Measurements from ENCODE around the gene ZSWIM8. TPM values are rescaled to one million over a fixed set of nuclear protein-coding genes. Genes with fewer than 3 reads are reported as not detected.

ZSWIM8 gene
- polyA plus RNA-seq, 3 donors: 7.8 to 150 (median 19.2) TPM

DNA sequence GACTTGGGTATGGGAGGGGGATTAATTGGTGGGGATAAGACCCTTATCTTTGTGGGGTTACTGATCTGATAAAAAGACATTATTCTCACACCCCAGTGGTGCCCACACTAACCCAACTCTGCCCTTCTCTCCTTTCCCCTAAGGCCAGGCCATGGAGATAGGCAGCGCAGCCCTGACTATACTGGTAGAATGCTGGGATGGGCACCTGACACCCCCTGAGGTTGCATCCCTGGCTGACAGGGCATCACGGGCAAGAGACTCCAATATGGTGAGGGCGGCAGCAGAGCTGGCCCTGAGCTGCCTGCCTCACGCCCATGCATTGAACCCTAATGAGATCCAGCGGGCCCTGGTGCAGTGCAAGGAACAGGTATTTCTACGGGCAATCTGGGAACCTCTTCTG is 12.7 kb downstream of the ZSWIM8 start:
- Histone ChIP-seq H2AFZ (ENCODE audit: insufficient read depth, low read depth, low read length, poor library complexity, severe bottlenecking) (no peak overlapping the region), H3K4me3 (replicated peaks in 1 of 3; ENCODE audit: low read depth in 2 of 3, low read length in 3 of 3) (no peak overlapping the region), H3K27ac (ENCODE audit: low read depth in 1 of 2, low read length in 2 of 2) (no peak overlapping the region), H3K4me1 (ENCODE audit: control insufficient read depth in 1 of 2, insufficient read depth in 2 of 2, low read length in 2 of 2) (no peaks in the 10 kb centered on the region), H3K36me3 (replicated peaks in 1 of 2; ENCODE audit: control insufficient read depth in 1 of 2, insufficient read depth in 2 of 2, low read length in 2 of 2) (peaks cover 91 to 100% of the 10 kb centered on the region in 2 donors), H4K20me1 (ENCODE audit: insufficient read depth, low read length) (peaks cover 65% of the 10 kb centered on the region), H3K9ac (ENCODE audit: insufficient read depth, low read length, poor library complexity, severe bottlenecking) (no peak overlapping the region), H3K9me3 (replicated peaks in 1 of 2; ENCODE audit: control insufficient read depth in 1 of 2, insufficient read depth in 1 of 2, low read length in 2 of 2) (no peaks in the 10 kb centered on the region), H3K27me3 (ENCODE audit: control insufficient read depth in 2 of 2, insufficient read depth in 2 of 2, low read length in 2 of 2) (no peaks in the 10 kb centered on the region), H3K4me2 (replicated peaks; ENCODE audit: extremely low read depth, low read length, poor library complexity, severe bottlenecking) (no peak overlapping the region), H3K79me2 (ENCODE audit: insufficient read depth, low read length) (no peaks in the 10 kb centered on the region)
- Mint-ChIP-seq H3K27ac (peak overlapping the region in 3 of 7 donors; percentile 1 to 55 (median 26)), H3K9me3 (peaks cover 0 to 2% (median 0%) of the 10 kb centered on the region in 7 donors), H3K4me3 (no peak overlapping the region), H3K36me3 (peaks cover 85 to 100% of the 10 kb centered on the region in 2 donors), H3K27me3 (ENCODE audit: low read depth in 3 of 3) (no peaks in the 10 kb centered on the region), H3K4me1 (no peaks in the 10 kb centered on the region)
- no peak for DNase-seq
- intact Hi-C loops (cut with micrococcal nuclease): no loop called here
- WGBS (ENCODE audit: insufficient coverage): 98% methylated on average over 5 of the region's 6 CpGs
- TF ChIP-seq, protein P1, sequence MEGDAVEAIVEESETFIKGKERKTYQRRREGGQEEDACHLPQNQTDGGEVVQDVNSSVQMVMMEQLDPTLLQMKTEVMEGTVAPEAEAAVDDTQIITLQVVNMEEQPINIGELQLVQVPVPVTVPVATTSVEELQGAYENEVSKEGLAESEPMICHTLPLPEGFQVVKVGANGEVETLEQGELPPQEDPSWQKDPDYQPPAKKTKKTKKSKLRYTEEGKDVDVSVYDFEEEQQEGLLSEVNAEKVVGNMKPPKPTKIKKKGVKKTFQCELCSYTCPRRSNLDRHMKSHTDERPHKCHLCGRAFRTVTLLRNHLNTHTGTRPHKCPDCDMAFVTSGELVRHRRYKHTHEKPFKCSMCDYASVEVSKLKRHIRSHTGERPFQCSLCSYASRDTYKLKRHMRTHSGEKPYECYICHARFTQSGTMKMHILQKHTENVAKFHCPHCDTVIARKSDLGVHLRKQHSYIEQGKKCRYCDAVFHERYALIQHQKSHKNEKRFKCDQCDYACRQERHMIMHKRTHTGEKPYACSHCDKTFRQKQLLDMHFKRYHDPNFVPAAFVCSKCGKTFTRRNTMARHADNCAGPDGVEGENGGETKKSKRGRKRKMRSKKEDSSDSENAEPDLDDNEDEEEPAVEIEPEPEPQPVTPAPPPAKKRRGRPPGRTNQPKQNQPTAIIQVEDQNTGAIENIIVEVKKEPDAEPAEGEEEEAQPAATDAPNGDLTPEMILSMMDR (IDR thresholded peaks at IDR 0.05): no peak

DNA sequence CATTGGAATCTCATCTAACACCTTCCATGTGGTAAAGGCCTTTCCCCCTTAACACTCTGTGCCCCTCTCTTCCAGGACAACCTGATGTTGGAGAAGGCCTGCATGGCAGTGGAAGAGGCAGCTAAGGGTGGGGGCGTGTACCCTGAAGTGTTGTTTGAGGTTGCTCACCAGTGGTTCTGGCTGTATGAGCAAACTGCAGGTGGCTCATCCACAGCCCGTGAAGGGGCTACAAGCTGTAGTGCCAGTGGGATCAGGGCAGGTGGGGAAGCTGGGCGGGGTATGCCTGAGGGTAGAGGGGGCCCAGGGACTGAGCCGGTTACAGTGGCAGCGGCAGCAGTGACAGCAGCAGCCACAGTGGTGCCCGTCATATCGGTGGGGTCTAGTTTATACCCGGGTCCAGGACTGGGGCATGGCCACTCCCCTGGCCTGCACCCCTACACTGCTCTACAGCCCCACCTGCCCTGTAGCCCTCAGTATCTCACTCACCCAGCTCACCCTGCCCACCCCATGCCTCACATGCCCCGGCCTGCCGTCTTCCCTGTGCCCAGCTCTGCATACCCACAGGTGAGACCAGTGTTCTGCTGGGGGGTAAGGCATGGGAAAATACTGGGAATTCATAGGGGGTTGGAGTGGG is 13.6 kb downstream of the ZSWIM8 start:
- Mint-ChIP-seq H3K27ac (peak overlapping the region in 4 of 7 donors; percentile 19 to 54 (median 30)), H3K36me3 (peaks cover 85 to 100% of the 10 kb centered on the region in 2 donors), H3K9me3 (peaks cover 0 to 2% (median 0%) of the 10 kb centered on the region in 7 donors), H3K4me3 (no peak overlapping the region), H3K4me1 (peaks cover 6% of the 10 kb centered on the region), H3K27me3 (ENCODE audit: low read depth in 3 of 3) (no peaks in the 10 kb centered on the region)
- no peak overlapping the region for H3K4me2 ChIP-seq (replicated peaks; ENCODE audit: extremely low read depth, low read length, poor library complexity, severe bottlenecking)
- no peak for DNase-seq
- peaks cover 91 to 100% of the 10 kb centered on the region in 2 donors for H3K36me3 ChIP-seq (replicated peaks in 1 of 2; ENCODE audit: control insufficient read depth in 1 of 2, insufficient read depth in 2 of 2, low read length in 2 of 2)
- no peak overlapping the region for H3K27ac ChIP-seq (ENCODE audit: low read depth in 1 of 2, low read length in 2 of 2)
- no peaks in the 10 kb centered on the region for H3K9me3 ChIP-seq (replicated peaks in 1 of 2; ENCODE audit: control insufficient read depth in 1 of 2, insufficient read depth in 1 of 2, low read length in 2 of 2)
- 87% methylated on average over 7 of the region's 10 CpGs for WGBS (ENCODE audit: insufficient coverage)
- H4K20me1 ChIP-seq (ENCODE audit: insufficient read depth, low read length): peaks cover 71% of the 10 kb centered on the region
- no peaks in the 10 kb centered on the region for H3K79me2 ChIP-seq (ENCODE audit: insufficient read depth, low read length)
- no peaks in the 10 kb centered on the region for H3K27me3 ChIP-seq (ENCODE audit: control insufficient read depth in 2 of 2, insufficient read depth in 2 of 2, low read length in 2 of 2)
- H3K4me1 ChIP-seq (ENCODE audit: control insufficient read depth in 1 of 2, insufficient read depth in 2 of 2, low read length in 2 of 2): no peaks in the 10 kb centered on the region
- no peak overlapping the region for H3K9ac ChIP-seq (ENCODE audit: insufficient read depth, low read length, poor library complexity, severe bottlenecking)
- no peak overlapping the region for H2AFZ ChIP-seq (ENCODE audit: insufficient read depth, low read depth, low read length, poor library complexity, severe bottlenecking)
- TF ChIP-seq, protein P1 (IDR thresholded peaks at IDR 0.05): no peak
- H3K4me3 ChIP-seq (replicated peaks in 1 of 3; ENCODE audit: low read depth in 2 of 3, low read length in 3 of 3): no peak overlapping the region
- intact Hi-C loops (cut with micrococcal nuclease): no loop called here
